Nephron (organoid): ENCODE measurements around the gene MAP2K1.

Experiments
- H3K27ac Mint-ChIP-seq, 3 experiments: 2 replicates each; pipeline ENCODE4 v1.8.0; 2020; ENCODE audit warnings: mixed read lengths in 3 of 3, mild to moderate bottlenecking in 2 of 3, moderate library complexity in 1 of 3
- H3K27me3 Mint-ChIP-seq: 2 replicates; pipeline ENCODE4 v1.8.0; 2021; ENCODE audit warnings: low read depth, mild to moderate bottlenecking, moderate library complexity, mixed read lengths
- H3K36me3 Mint-ChIP-seq: 2 replicates; pipeline ENCODE4 v1.8.0; 2020; ENCODE audit warnings: low read depth, mixed read lengths
- H3K4me1 Mint-ChIP-seq: 2 replicates; pipeline ENCODE4 v1.8.0; 2020; ENCODE audit warnings: mixed read lengths
- H3K4me3 Mint-ChIP-seq, 3 experiments: 2 replicates each; pipeline ENCODE4 v1.8.0; 2020; ENCODE audit warnings: mild to moderate bottlenecking in 3 of 3, mixed read lengths in 3 of 3, moderate library complexity in 2 of 3
- H3K9me3 Mint-ChIP-seq: 2 replicates; pipeline ENCODE4 v1.8.0; 2020; ENCODE audit warnings: mixed read lengths
- TF ChIP-seq, protein P1 (sequence below), 3 experiments: fragments of 200-600 bp; sonication (generic); IDR thresholded peaks; one replicate each; pipeline ENCODE4 v1.5.0; 2021; ENCODE audit warnings: antibody characterized with exemption in 3 of 3; ENCODE audit not compliant: unreplicated experiment in 3 of 3

MAP2K1 gene

DNA sequence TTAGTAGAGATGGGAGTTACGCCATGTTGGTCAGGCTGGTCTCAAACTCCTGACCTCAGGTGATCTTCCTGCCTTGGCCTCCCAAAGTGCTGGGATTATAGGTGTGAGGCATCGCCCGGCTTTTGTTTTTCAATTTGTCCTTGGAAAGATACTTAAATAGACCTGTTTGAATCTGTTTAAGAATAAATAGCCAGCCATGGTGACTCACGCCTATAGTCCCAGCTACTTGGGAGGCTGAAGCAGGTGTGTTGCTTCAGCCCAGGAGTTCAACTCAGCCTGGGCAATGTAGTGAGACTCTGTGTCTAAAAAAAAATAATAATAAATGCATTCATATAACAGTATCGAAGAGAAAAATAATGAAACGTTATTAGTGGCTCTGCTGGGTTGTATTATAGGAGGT, 93.6 kb downstream of the MAP2K1 start:
- Mint-ChIP-seq H3K4me1 (peaks cover 5% of the 10 kb centered on the region), H3K27me3 (no peaks in the 10 kb centered on the region), H3K4me3 (no peak overlapping the region), H3K36me3 (peaks cover 16% of the 10 kb centered on the region), H3K9me3 (no peaks in the 10 kb centered on the region), H3K27ac (no peak overlapping the region)
- TF ChIP-seq, protein P1, sequence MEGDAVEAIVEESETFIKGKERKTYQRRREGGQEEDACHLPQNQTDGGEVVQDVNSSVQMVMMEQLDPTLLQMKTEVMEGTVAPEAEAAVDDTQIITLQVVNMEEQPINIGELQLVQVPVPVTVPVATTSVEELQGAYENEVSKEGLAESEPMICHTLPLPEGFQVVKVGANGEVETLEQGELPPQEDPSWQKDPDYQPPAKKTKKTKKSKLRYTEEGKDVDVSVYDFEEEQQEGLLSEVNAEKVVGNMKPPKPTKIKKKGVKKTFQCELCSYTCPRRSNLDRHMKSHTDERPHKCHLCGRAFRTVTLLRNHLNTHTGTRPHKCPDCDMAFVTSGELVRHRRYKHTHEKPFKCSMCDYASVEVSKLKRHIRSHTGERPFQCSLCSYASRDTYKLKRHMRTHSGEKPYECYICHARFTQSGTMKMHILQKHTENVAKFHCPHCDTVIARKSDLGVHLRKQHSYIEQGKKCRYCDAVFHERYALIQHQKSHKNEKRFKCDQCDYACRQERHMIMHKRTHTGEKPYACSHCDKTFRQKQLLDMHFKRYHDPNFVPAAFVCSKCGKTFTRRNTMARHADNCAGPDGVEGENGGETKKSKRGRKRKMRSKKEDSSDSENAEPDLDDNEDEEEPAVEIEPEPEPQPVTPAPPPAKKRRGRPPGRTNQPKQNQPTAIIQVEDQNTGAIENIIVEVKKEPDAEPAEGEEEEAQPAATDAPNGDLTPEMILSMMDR (IDR thresholded peaks at IDR 0.05; ENCODE audit: unreplicated experiment in 3 of 3): no peak

DNA sequence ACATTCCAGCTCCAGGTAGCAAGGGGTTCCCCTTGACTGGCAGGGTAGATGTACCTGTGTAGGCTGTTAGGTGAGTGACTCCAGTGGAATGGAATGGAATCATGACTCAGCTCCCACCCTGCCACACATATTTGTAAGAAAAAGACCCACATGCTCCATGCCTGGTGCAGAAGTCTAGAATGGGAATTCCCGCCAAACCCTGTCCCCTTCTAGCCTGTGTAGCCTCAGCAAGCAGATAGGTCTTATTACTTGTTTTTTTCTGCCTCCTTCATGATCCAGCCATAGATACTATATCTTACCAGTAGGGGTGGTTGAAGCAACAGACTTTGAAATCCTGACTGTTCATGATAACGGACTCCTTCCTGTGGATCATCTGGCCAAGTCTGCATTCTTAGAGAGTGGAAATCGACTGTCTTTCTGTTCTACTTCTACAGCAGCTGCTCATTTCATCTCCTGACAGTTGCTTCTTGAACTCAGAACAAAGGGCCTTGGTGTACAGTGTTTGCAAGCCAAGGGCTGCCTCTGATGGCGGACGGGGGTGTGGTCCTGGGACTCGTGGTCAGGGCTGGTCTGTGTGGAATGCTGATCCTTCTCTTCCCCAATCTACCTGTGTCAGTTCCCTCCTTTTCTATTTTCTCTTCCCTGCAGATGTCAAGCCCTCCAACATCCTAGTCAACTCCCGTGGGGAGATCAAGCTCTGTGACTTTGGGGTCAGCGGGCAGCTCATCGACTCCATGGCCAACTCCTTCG, 94.6 kb downstream of the MAP2K1 start:
- Mint-ChIP-seq H3K27me3 (no peaks in the 10 kb centered on the region), H3K27ac (no peak overlapping the region), H3K9me3 (no peaks in the 10 kb centered on the region), H3K36me3 (peaks cover 16% of the 10 kb centered on the region), H3K4me3 (no peak overlapping the region), H3K4me1 (no peaks in the 10 kb centered on the region)
- TF ChIP-seq, protein P1 (IDR thresholded peaks at IDR 0.05; ENCODE audit: unreplicated experiment in 3 of 3): no peak

DNA sequence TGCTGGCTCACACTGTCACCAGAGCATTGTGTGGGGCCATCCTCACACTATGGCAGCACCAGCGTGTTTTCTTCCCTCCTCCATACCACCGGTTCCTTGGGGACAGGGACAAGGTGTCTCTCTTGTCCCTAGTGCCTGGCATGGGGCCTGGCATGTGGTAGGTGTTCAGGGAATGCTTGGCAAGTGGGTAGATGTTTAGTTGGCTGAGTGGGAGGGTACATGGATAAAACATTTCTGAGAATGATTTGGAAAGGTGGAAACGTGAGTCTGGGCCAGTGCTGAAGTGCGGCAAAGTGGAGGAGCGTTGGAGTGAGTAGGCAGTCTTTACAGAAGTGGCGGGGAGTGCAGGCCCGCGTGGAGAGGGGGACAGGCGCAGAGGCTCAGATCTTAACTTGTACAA, 95.8 kb downstream of the MAP2K1 start:
- Mint-ChIP-seq H3K4me1 (no peaks in the 10 kb centered on the region), H3K4me3 (no peak overlapping the region), H3K9me3 (no peaks in the 10 kb centered on the region), H3K27me3 (no peaks in the 10 kb centered on the region), H3K36me3 (peaks cover 20% of the 10 kb centered on the region), H3K27ac (no peak overlapping the region)
- TF ChIP-seq, protein P1 (IDR thresholded peaks at IDR 0.05; ENCODE audit: unreplicated experiment in 3 of 3): no peak

DNA sequence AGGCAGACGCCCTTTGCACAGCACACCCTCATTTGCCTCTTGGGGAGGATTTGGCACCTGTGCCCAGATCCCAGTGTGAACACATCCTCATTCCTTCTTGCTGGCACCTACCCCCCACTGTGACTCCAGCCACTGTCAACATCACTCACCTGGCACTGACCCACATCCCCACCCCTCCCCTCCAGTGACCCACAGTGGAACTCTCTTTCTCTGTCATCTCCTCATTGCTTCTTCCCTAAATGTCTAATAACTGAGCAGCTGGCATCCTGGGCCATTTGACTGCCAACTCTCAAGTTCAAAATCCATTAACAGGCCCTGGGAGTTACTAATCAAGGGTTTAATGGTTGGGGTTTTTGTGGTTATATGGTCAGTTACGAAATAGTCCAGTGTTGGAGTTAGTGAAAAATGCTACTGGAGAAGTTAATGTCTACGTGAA, 96.4 kb downstream of the MAP2K1 start:
- peaks cover 26% of the 10 kb centered on the region for H3K36me3 Mint-ChIP-seq
- no peaks in the 10 kb centered on the region for H3K27me3 Mint-ChIP-seq
- no peaks in the 10 kb centered on the region for H3K4me1 Mint-ChIP-seq
- no peak overlapping the region for H3K4me3 Mint-ChIP-seq
- TF ChIP-seq, protein P1 (IDR thresholded peaks at IDR 0.05; ENCODE audit: unreplicated experiment in 3 of 3): no peak
- H3K9me3 Mint-ChIP-seq: no peaks in the 10 kb centered on the region
- no peak overlapping the region for H3K27ac Mint-ChIP-seq

DNA sequence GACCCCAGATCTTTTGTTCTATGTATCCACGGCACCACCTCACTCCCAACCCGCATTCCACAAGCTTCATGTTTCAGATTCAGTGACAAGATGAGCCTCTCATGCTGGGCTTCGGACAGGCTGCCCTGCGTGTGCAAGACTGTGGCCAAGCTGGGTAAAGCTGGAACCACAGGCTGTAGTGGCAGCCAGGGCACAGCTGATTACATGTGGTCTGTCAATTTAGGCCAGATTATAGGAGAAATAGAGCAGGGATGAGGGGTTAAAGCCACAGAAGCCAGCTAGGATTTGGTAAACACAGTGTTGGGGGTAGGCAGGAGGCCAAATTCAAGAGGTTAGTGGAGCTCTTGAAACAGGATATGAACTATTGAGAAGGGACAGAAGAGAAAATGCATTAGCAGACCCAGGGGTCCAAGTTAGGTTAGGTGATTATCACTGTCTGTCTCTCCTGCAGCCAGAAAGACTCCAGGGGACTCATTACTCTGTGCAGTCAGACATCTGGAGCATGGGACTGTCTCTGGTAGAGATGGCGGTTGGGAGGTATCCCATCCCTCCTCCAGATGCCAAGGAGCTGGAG, 97.9 kb downstream of the MAP2K1 start:
- no peak overlapping the region for H3K27ac Mint-ChIP-seq
- H3K4me1 Mint-ChIP-seq: no peaks in the 10 kb centered on the region
- TF ChIP-seq, protein P1 (IDR thresholded peaks at IDR 0.05; ENCODE audit: unreplicated experiment in 3 of 3): no peak
- H3K36me3 Mint-ChIP-seq: peaks cover 33% of the 10 kb centered on the region
- no peaks in the 10 kb centered on the region for H3K9me3 Mint-ChIP-seq
- no peak overlapping the region for H3K4me3 Mint-ChIP-seq
- no peaks in the 10 kb centered on the region for H3K27me3 Mint-ChIP-seq

DNA sequence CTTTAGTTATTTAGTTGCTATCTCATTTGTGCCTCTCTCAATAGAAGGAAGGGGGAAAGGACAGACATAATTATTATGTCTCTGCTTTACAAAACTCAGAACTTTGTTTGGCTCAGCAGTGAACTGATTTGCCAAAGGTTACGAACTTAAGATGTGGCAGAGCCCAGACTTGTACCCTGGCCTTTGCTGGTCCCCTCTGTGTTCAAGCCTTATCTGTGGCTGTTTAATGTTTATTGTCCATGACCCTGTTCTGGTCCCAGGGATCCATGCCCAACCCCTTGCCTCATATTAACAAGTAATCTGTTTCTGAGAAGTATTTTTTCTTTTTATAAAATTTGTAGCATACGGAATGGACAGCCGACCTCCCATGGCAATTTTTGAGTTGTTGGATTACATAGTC, 100.2 kb downstream of the MAP2K1 start:
- Mint-ChIP-seq H3K27ac (no peak overlapping the region), H3K4me3 (no peak overlapping the region), H3K27me3 (no peaks in the 10 kb centered on the region), H3K4me1 (no peaks in the 10 kb centered on the region), H3K36me3 (peaks cover 35% of the 10 kb centered on the region), H3K9me3 (no peaks in the 10 kb centered on the region)
- TF ChIP-seq, protein P1 (IDR thresholded peaks at IDR 0.05; ENCODE audit: unreplicated experiment in 3 of 3): no peak
